Gastroesophageal sphincter (tissue), 3 donors: ENCODE results near the gene GDPD5.

Source experiments
- CTCF ChIP-seq, 4 experiments: fragments of 200-600 bp in 2 of 4; fragments of 450-650 bp in 2 of 4; sonication (generic) in 1 of 4; IDR thresholded peaks; one replicate each; pipeline ENCODE4 v1.5.1; 2017 to 2019; ENCODE audit warnings: antibody characterized with exemption in 4 of 4, mild to moderate bottlenecking in 2 of 4, moderate library complexity in 2 of 4
- POLR2A ChIP-seq, 2 donors: fragments of 450-650 bp; IDR thresholded peaks; one replicate each; pipeline ENCODE4 v1.6.1; 2017; ENCODE audit warnings: antibody characterized with exemption in 2 of 2, mild to moderate bottlenecking in 2 of 2, moderate library complexity in 1 of 2

- TF ChIP-seq CTCF (IDR thresholded peaks at IDR 0.05) (no peak), POLR2A (IDR thresholded peaks at IDR 0.05) (no peak)
Measured at GRCh38 chr11:75492181-75492820, 33.4 kb downstream of the GDPD5 start.
